ENCODE results near the gene ASF1B.
A peak's percentile ranks its signal among the peaks of the same experiment; 100 is the strongest.

Gene ASF1B

GRCh38 chr19:14081797-14082674, 54.4 kb downstream of the ASF1B start:
- DNase-seq, result peak; percentile 63

DNA sequence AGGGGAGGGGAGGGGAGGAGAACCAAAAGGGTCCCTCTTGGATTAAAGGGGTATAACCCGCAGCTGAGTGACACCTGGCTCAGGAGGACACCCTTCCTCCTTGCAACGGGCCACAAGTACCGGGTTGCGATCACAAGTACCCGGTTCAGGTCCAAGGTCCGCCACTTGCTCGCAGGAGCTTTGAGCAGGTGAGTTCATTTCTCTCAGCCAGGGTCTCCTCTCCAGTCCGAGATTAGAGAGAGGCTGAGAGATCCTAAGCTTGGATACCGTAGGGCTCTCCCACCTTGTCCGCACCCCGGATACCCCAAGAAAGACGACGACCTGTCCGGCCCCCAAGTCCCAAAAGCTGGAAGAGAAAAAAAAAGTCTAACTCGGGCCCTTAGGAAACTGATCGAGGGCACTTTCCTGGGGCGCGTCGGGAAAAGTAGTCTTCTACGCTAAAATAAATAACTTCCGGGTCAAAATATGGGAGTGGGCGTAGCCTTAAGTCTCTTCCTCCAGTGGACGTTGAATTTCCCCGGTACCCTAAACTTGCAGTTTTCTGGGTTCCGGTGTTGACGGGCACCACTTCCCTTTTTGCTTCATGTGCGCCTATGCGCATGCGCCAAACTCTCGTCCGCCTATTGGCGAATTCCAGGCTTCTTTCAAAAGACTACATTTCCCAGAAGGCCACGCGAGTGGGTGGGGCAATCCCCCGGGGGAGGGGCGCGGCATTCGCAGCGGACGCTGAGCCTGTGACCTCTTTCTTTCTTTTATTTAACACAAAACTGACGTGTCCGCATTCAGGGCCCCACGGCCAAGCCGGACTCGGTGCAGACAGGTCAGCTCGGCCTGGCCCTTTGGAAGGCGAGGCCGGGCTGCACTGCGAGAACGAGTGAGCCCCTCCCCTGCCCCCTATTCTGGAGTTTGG, 55.2 kb downstream of the ASF1B start:
- DNase-seq, result peak; percentile 100

DNA sequence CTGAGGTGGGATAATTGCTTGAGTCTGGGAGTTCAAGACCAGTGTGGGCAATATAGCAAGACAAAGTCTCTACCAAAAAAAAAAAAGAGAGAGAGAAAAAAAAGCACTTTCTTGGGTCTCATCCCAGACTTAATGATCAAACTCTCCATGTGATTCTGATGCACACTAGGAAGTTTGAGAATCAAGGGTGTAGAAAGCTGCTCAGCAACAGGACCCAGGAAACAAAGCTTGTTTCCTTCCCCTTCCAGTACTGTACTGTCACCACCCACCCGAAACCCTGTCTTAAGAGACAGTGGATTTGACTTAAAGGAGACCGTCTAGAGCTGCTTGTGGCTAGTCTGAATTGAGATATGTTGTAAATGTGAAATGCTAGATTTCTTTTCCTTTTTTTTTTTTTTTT, 58.0 kb downstream of the ASF1B start:
- no peak for DNase-seq

GRCh38 chr19:14073925-14074838, 62.2 kb downstream of the ASF1B start:
- DNase-seq, result peak; percentile 86

DNA sequence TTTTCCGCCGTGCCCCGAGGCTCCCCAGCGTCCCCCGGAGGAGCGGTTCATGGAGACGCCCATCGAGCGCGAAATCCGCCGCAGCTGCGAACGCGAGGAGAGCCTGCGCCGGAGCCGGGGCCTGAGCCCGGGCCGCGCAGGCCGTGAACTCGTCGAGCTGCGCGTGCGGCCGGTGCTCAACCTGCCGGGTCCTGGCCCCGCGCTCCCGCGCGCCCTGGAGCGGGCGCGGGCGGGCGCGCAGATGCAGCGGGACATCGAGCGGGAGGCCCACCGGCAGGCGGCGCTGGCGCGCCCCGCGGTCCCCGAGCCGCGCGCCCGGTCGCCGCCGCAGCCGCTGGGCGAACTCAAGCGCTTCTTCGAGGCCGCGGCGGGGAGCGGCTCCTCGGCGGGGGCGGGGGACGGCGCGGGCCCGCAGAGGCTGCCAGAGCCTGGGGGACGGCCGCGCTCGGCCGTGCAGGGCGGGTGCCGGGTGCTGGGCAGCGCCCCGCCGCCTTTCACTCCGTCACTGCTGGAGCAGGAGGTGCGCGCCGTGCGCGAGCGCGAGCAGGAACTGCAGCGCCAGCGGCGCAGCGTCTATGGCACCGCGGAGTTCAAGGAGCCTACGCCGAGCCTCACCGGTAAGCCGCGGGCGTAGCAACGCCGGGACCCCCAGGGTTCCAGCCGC, 63.0 kb downstream of the ASF1B start:
- peak; percentile 95 for DNase-seq

GRCh38 chr19:14072535-14073260, 63.7 kb downstream of the ASF1B start, which contains the start of gene MISP3:
Gene MISP3, plus strand, starts transcription at chr19:14072786. Its CDS starts 524 bp downstream, at chr19:14073310.
- peak; percentile 89 for DNase-seq

GRCh38 chr19:14070268-14071050, 65.9 kb downstream of the ASF1B start:
- DNase-seq, result no peak

Data from NCI-H69 (cell line).